GM18508 (cell line): ENCODE data around the gene RNF32.
"Not testable (repeated sequence)": the region's sequence is repeated elsewhere in the genome, so short reads cannot be mapped to it uniquely, and the experiment has no call there.

ENCODE experiments used
- ATAC-seq: cut with Tn5 transposase; IDR thresholded peaks from one replicate; pipeline ENCODE4 v1.9.1; 2021; ENCODE audit warnings: moderate number of reproducible peaks; ENCODE audit not compliant: insufficient read depth, unreplicated experiment

RNF32 gene

GRCh38 chr7:156639426-156640256, 933 bp upstream of the RNF32 start:
- ATAC-seq = no peak

GRCh38 chr7:156640949-156641485, 443 bp downstream of the RNF32 start:
- peak; percentile 37 for ATAC-seq

GRCh38 chr7:156642306-156643045, 1.9 kb downstream of the RNF32 start:
- ATAC-seq = no peak

GRCh38 chr7:156647330-156647729, 6.8 kb downstream of the RNF32 start:
- not testable (repeated sequence) for ATAC-seq

GRCh38 chr7:156650042-156650441, 9.5 kb downstream of the RNF32 start:
- no peak for ATAC-seq

- ATAC-seq = no peak
Observed at GRCh38 chr7:156651474-156651873, 10.9 kb downstream of the RNF32 start.

GRCh38 chr7:156652886-156653568, 12.5 kb downstream of the RNF32 start:
- ATAC-seq = no peak

- ATAC-seq = no peak
Observed at GRCh38 chr7:156654511-156655234, 14.1 kb downstream of the RNF32 start.

GRCh38 chr7:156655251-156655650, 14.7 kb downstream of the RNF32 start:
- no peak for ATAC-seq

GRCh38 chr7:156655983-156656382, 15.4 kb downstream of the RNF32 start:
- ATAC-seq = no peak

DNA sequence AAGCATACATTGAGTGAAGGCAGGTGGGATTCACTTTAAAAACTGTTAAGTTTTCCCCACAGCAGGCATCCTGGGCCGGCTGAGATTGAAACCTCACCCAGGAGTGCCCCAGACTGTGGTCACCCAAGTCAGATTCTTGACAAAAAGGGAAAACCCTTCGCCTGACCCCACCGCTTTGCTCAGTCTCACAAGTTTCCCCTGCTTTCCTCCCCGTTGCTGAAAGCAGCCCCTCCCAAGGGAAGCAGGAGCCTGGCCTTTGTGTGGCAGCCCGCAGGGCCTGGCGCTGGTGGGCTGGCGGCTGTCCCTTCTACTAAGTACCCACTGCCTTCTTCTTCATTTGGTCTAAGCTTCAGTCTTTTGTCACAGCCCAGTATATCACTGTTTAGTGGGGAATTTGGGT, 16.0 kb downstream of the RNF32 start:
- ATAC-seq = no peak

- ATAC-seq = no peak
Observed at GRCh38 chr7:156657681-156658080, 17.1 kb downstream of the RNF32 start.

- ATAC-seq = no peak
Observed at GRCh38 chr7:156659203-156659602, 18.6 kb downstream of the RNF32 start.

DNA sequence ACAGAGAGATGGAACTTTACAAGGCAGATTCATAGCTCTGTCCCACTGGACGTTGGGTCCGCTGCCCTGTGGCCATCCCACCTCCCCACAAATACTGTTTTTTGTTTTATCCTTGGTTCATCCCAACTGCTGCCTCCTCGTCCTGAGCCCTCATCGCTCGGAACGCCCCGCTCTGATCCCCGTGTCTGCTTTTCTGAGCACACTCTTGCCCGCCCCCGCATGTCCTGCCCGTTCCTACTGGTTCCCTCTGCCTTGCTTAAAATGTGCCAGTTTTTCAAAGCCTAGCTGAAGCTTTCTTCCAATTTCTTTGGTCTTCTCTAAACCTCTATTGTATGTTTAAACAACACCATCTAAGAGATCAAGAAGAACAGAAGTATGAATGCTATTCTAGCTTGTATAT, 19.4 kb downstream of the RNF32 start:
- ATAC-seq = no peak

DNA sequence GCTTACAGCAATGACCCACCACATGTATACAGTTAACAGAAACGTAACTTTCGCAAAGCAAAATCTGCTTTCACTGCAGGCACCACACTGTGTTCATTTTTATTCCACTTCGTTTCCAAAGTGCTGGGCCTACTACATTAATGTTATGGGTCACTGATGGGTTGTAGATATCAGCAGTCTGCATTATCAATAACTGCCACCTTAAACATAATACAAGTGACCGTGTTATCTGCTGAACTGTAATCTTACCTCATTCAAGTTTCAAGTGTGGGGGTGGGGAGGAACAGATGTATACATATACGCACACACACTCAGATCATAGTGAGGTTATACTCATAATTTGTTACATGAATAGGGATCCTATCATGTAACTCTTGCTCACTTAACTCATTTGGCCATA, 21.1 kb downstream of the RNF32 start:
- ATAC-seq = no peak

GRCh38 chr7:156662277-156662676, 21.7 kb downstream of the RNF32 start:
- ATAC-seq = no peak

DNA sequence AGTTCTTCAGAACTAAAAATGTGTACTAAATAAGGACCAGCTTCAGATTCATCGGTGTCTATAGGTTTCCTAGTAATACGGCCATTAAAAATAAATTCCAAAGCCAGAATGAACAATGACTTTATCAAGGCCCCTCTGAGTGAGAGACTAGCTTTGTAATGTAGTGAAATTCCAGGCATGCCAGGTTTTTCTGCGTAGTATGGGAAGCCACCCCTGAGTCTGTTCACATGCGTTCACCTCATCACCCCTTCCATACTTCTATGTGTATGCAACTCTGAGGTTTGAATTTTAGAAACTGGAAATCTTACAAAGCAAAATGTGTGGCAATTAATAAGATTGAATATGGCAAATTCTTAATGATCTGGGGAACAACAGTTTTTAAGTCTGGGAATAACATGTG, 24.5 kb downstream of the RNF32 start:
- no peak for ATAC-seq

DNA sequence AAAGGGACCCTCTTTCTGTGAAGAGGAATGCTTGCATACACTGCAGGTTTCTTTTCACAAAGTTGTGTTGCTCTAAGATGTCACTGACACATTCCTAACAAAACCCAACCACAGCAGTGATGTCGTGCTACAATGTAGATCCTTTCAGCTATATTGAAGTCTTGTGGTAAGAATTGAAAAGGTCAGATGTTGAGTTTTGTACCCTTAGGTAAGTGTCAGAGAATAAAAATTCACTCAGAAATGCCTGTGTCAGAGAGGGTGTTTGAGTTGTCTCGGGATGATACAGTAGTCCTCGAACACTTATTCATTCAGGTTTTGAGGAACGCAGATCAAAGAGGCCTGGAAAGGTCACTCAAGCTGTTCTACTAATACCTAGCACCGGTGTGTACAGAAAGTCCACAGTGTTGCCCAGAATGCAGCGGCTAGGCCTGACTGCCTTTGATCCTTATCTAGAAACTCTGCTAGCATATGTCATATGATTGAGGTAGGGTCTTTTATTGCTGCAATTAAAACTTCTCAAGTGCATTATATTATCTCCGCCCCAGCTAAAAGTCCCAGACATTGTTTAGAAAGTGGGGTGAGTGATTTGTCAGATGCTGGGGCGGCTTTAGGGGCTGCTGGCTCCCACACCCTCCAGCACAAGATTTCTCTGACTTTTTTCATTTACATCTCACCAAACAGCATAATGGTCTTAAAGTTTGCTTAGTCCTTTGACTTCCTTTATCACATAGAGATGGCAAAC, 26.0 kb downstream of the RNF32 start:
- ATAC-seq = no peak

GRCh38 chr7:156667110-156667426, 26.5 kb downstream of the RNF32 start:
- no peak for ATAC-seq
